NT2/D1 (cell line): ENCODE measurements around the gene TEKT1.

ENCODE experiments used
- SUZ12 ChIP-seq: IDR thresholded peaks from 2 replicates; pipeline ENCODE4 v1.6.1; 2011; ENCODE audit not compliant: insufficient read length, insufficient read depth; ENCODE audit errors: extremely low read depth
- YY1 ChIP-seq: IDR thresholded peaks from 2 replicates; pipeline ENCODE4 v1.6.1; 2011; ENCODE audit not compliant: insufficient read length, insufficient read depth
- ZNF274 ChIP-seq: IDR thresholded peaks from 2 replicates; pipeline ENCODE4 v1.6.1; 2011; ENCODE audit warnings: mild to moderate bottlenecking, low read depth, low read length

DNA sequence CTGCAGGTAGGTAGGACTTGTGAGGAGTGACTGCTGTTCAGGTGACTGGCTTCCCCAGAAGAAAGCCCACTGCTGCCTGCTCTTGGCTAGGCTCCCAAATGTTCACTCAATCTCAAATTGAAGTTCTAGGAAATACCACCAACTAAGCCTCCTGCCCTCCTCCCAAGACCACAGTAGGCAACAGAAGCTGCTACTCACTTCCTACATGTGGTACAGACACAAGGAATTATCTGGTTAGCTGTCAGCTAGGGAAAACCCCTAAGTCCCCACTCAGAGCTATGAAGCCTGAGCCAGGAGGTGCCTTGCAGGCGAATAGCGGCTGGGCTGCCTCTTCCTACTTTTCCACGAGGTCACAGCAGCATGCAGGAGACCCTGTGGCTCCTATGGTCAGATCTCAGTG, 50.6 kb downstream of the TEKT1 start:
- TF ChIP-seq SUZ12 (no peak), ZNF274 (no peak), YY1 (no peak)
